ENCODE data around the gene COQ2. TPM values are rescaled to one million over a fixed set of nuclear protein-coding genes. Genes with fewer than 3 reads are reported as not detected.
A peak's percentile ranks its signal among the peaks of the same experiment; 100 is the strongest.
"Not testable (repeated sequence)": the region's sequence is repeated elsewhere in the genome, so short reads cannot be mapped to it uniquely, and the experiment has no call there.

Gene COQ2
- total and polyA plus RNA-seq, 12 donors = 10.5 to 32.8 (median 25.9) TPM

GRCh38 chr4:83282049-83282535 is 2.5 kb downstream of the COQ2 start:
- DNase-seq (peak in 1 of 2 donors; percentile 10), ATAC-seq (no peak)
- intact Hi-C loops (cut with DNase I) = loop anchor here in 5 of 10 donors (5.0 to 10.0 kb wide), 3 partner anchors 173 to 380 kb away; partner anchors contain the start of genes HELQ (in 3 of the 5), MRPS18C (in 3 of the 5) and THAP9 (in 1 of the 5)
- H3K27me3 ChIP-seq = no peaks in the 10 kb centered on the region
- H3K4me1 ChIP-seq = peaks cover 0 to 36% (median 10%) of the 10 kb centered on the region in 9 donors
- H3K9me3 ChIP-seq = no peaks in the 10 kb centered on the region
- no peak overlapping the region for H3K27ac ChIP-seq
- H3K36me3 ChIP-seq = peaks cover 0 to 17% (median 0%) of the 10 kb centered on the region in 9 donors
- 38 to 39% methylated on average over 4 of the region's 4 CpGs for WGBS, 2 donors
- TF ChIP-seq, protein P1, sequence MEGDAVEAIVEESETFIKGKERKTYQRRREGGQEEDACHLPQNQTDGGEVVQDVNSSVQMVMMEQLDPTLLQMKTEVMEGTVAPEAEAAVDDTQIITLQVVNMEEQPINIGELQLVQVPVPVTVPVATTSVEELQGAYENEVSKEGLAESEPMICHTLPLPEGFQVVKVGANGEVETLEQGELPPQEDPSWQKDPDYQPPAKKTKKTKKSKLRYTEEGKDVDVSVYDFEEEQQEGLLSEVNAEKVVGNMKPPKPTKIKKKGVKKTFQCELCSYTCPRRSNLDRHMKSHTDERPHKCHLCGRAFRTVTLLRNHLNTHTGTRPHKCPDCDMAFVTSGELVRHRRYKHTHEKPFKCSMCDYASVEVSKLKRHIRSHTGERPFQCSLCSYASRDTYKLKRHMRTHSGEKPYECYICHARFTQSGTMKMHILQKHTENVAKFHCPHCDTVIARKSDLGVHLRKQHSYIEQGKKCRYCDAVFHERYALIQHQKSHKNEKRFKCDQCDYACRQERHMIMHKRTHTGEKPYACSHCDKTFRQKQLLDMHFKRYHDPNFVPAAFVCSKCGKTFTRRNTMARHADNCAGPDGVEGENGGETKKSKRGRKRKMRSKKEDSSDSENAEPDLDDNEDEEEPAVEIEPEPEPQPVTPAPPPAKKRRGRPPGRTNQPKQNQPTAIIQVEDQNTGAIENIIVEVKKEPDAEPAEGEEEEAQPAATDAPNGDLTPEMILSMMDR (IDR thresholded peaks at IDR 0.05) = peak; percentile 37 to 77 (median 70)
- no peak overlapping the region for H3K4me3 ChIP-seq

- Histone ChIP-seq H3K4me1 (peaks cover 0 to 36% (median 10%) of the 10 kb centered on the region in 9 donors), H3K27me3 (no peaks in the 10 kb centered on the region), H3K9me3 (no peaks in the 10 kb centered on the region), H3K4me3 (no peak overlapping the region), H3K36me3 (peaks cover 0 to 22% (median 0%) of the 10 kb centered on the region in 9 donors), H3K27ac (no peak overlapping the region)
- TF ChIP-seq, protein P1 (IDR thresholded peaks at IDR 0.05) = no peak
- WGBS, 2 donors = 76 to 77% methylated on average over 4 of the region's 4 CpGs
- DNase-seq = no peak
- intact Hi-C loops (cut with DNase I) = loop anchor here in 5 of 10 donors (5.0 to 10.0 kb wide), 3 partner anchors 173 to 379 kb away; partner anchors contain the start of genes HELQ (in 3 of the 5), MRPS18C (in 3 of the 5) and THAP9 (in 1 of the 5)
- ATAC-seq = no peak
These were observed 3.3 kb downstream of the COQ2 start for GRCh38 chr4:83281307-83281706.

GRCh38 chr4:83276299-83277040 is 8.1 kb downstream of the COQ2 start:
- no peak overlapping the region for H3K4me3 ChIP-seq
- DNase-seq (no peak), ATAC-seq (no peak)
- TF ChIP-seq, protein P1 (IDR thresholded peaks at IDR 0.05) = no peak
- H3K27ac ChIP-seq = no peak overlapping the region
- WGBS, 2 donors = 88 to 95% methylated on average over 3 of the region's 3 CpGs
- intact Hi-C loops (cut with DNase I) = no loop called here
- H3K9me3 ChIP-seq = no peaks in the 10 kb centered on the region
- no peaks in the 10 kb centered on the region for H3K27me3 ChIP-seq
- peaks cover 0 to 9% (median 0%) of the 10 kb centered on the region in 9 donors for H3K4me1 ChIP-seq
- H3K36me3 ChIP-seq = peaks cover 0 to 48% (median 3%) of the 10 kb centered on the region in 9 donors

- DNase-seq; H3K27ac ChIP-seq; ATAC-seq; H3K27me3 ChIP-seq; H3K4me3 ChIP-seq; intact Hi-C loops (cut with DNase I); H3K9me3 ChIP-seq; H3K4me1 ChIP-seq: not testable (repeated sequence)
- WGBS, 2 donors = 92 to 96% methylated on average over 3 of the region's 3 CpGs
- peaks cover 0 to 73% (median 9%) of the 10 kb centered on the region in 9 donors for H3K36me3 ChIP-seq
These were observed 10.7 kb downstream of the COQ2 start for GRCh38 chr4:83273926-83274325.
